ENCODE data around the gene RBBP8. TPM values are rescaled to one million over a fixed set of nuclear protein-coding genes. Genes with fewer than 3 reads are reported as not detected.

The RBBP8 gene
- total RNA-seq, 1 donor from 2014 or later: 13.6 TPM

- Mint-ChIP-seq H3K27me3 (ENCODE audit: unreplicated experiment) (peaks cover 4% of the 10 kb centered on the region), H3K4me1 (ENCODE audit: low read depth, unreplicated experiment) (peaks cover 6% of the 10 kb centered on the region), H3K9me3 (ENCODE audit: unreplicated experiment) (no peaks in the 10 kb centered on the region), H3K4me3 (ENCODE audit: unreplicated experiment) (no peak overlapping the region), H3K36me3 (ENCODE audit: unreplicated experiment) (no peaks in the 10 kb centered on the region), H3K27ac (ENCODE audit: unreplicated experiment) (no peak overlapping the region)
- no peak for TF ChIP-seq CTCF (IDR thresholded peaks at IDR 0.05; ENCODE audit: partially characterized antibody, unreplicated experiment)
- no peak for DNase-seq
Measured at GRCh38 chr18:22936515-22936914, 3.4 kb downstream of the RBBP8 start.

GRCh38 chr18:22939649-22940048 lies 6.5 kb downstream of the RBBP8 start:
- H3K4me3 Mint-ChIP-seq (ENCODE audit: unreplicated experiment): no peak overlapping the region
- no peak for DNase-seq
- H3K9me3 Mint-ChIP-seq (ENCODE audit: unreplicated experiment): no peaks in the 10 kb centered on the region
- no peak overlapping the region for H3K27ac Mint-ChIP-seq (ENCODE audit: unreplicated experiment)
- no peaks in the 10 kb centered on the region for H3K4me1 Mint-ChIP-seq (ENCODE audit: low read depth, unreplicated experiment)
- no peak for TF ChIP-seq CTCF (IDR thresholded peaks at IDR 0.05; ENCODE audit: partially characterized antibody, unreplicated experiment)
- no peaks in the 10 kb centered on the region for H3K36me3 Mint-ChIP-seq (ENCODE audit: unreplicated experiment)
- peaks cover under 1% of the 10 kb centered on the region for H3K27me3 Mint-ChIP-seq (ENCODE audit: unreplicated experiment)

- Mint-ChIP-seq H3K4me3 (ENCODE audit: unreplicated experiment) (no peak overlapping the region), H3K9me3 (ENCODE audit: unreplicated experiment) (no peaks in the 10 kb centered on the region), H3K27ac (ENCODE audit: unreplicated experiment) (no peak overlapping the region), H3K27me3 (ENCODE audit: unreplicated experiment) (no peaks in the 10 kb centered on the region), H3K36me3 (ENCODE audit: unreplicated experiment) (no peaks in the 10 kb centered on the region), H3K4me1 (ENCODE audit: low read depth, unreplicated experiment) (no peaks in the 10 kb centered on the region)
- DNase-seq: no peak
- TF ChIP-seq CTCF (IDR thresholded peaks at IDR 0.05; ENCODE audit: partially characterized antibody, unreplicated experiment): no peak
Measured at GRCh38 chr18:22943847-22944246, 10.7 kb downstream of the RBBP8 start.

- no peaks in the 10 kb centered on the region for H3K27me3 Mint-ChIP-seq (ENCODE audit: unreplicated experiment)
- no peak for DNase-seq
- H3K4me1 Mint-ChIP-seq (ENCODE audit: low read depth, unreplicated experiment): no peaks in the 10 kb centered on the region
- H3K4me3 Mint-ChIP-seq (ENCODE audit: unreplicated experiment): no peak overlapping the region
- TF ChIP-seq CTCF (IDR thresholded peaks at IDR 0.05; ENCODE audit: partially characterized antibody, unreplicated experiment): no peak
- H3K27ac Mint-ChIP-seq (ENCODE audit: unreplicated experiment): no peak overlapping the region
- H3K36me3 Mint-ChIP-seq (ENCODE audit: unreplicated experiment): no peaks in the 10 kb centered on the region
- H3K9me3 Mint-ChIP-seq (ENCODE audit: unreplicated experiment): no peaks in the 10 kb centered on the region
Measured at GRCh38 chr18:22946217-22946616, 13.1 kb downstream of the RBBP8 start.

GRCh38 chr18:22946846-22947245 lies 13.7 kb downstream of the RBBP8 start:
- H3K27me3 Mint-ChIP-seq (ENCODE audit: unreplicated experiment): no peaks in the 10 kb centered on the region

More at GRCh38 chr18:22946846-22947245, 13.7 kb downstream of the RBBP8 start:
- TF ChIP-seq CTCF (IDR thresholded peaks at IDR 0.05; ENCODE audit: partially characterized antibody, unreplicated experiment): no peak
- Mint-ChIP-seq H3K4me1 (ENCODE audit: low read depth, unreplicated experiment) (no peaks in the 10 kb centered on the region), H3K4me3 (ENCODE audit: unreplicated experiment) (no peak overlapping the region), H3K36me3 (ENCODE audit: unreplicated experiment) (no peaks in the 10 kb centered on the region), H3K27ac (ENCODE audit: unreplicated experiment) (no peak overlapping the region), H3K9me3 (ENCODE audit: unreplicated experiment) (no peaks in the 10 kb centered on the region)
- DNase-seq: no peak
